T-helper 9 cell (primary cell): ENCODE measurements around the gene CFAP299.

ENCODE experiments used
- DNase-seq: peaks from one replicate; pipeline ENCODE4 v3.0.0-alpha.2; 2020

The CFAP299 gene

GRCh38 chr4:80967346-80967745 is 631.8 kb downstream of the CFAP299 start:
- DNase-seq: no peak

- DNase-seq: no peak
Observed at GRCh38 chr4:80980239-80980638, 644.7 kb downstream of the CFAP299 start.

- DNase-seq: no peak
Observed at GRCh38 chr4:80986011-80986410, 650.5 kb downstream of the CFAP299 start.

GRCh38 chr4:80989921-80990544 is 654.5 kb downstream of the CFAP299 start:
- DNase-seq: no peak

- DNase-seq: no peak
Observed at GRCh38 chr4:80990851-80991250, 655.3 kb downstream of the CFAP299 start.

- DNase-seq: no peak
Observed at GRCh38 chr4:80999943-81000342, 664.4 kb downstream of the CFAP299 start.

- no peak for DNase-seq
Observed at GRCh38 chr4:81003597-81004111, 668.1 kb downstream of the CFAP299 start.

GRCh38 chr4:81007417-81007816 is 671.9 kb downstream of the CFAP299 start:
- no peak for DNase-seq
